Type B pancreatic cell (in vitro differentiated cells): Measurements from ENCODE around the gene ITGA2. TPM values are rescaled to one million over a fixed set of nuclear protein-coding genes. Genes with fewer than 3 reads are reported as not detected.

Experiments
- DNase-seq: peaks from one replicate; pipeline ENCODE4 v3.0.0; 2021; ENCODE audit warnings: mixed read lengths; ENCODE audit not compliant: unreplicated experiment; ENCODE audit errors: extremely low spot score
- H3K27ac Mint-ChIP-seq: 2 replicates; pipeline ENCODE4 v1.8.0; 2021; ENCODE audit warnings: mild to moderate bottlenecking, mixed read lengths
- H3K27me3 Mint-ChIP-seq: 2 replicates; pipeline ENCODE4 v1.8.0; 2021; ENCODE audit warnings: mixed read lengths
- H3K36me3 Mint-ChIP-seq: 2 replicates; pipeline ENCODE4 v1.8.0; 2021; ENCODE audit warnings: mixed read lengths
- H3K4me1 Mint-ChIP-seq: one replicate; pipeline ENCODE4 v1.8.0; 2021; ENCODE audit warnings: mixed read lengths; ENCODE audit not compliant: unreplicated experiment
- H3K4me3 Mint-ChIP-seq: 2 replicates; pipeline ENCODE4 v1.8.0; 2021; ENCODE audit warnings: mild to moderate bottlenecking, mixed read lengths
- H3K9me3 Mint-ChIP-seq: 2 replicates; pipeline ENCODE4 v1.8.0; 2021; ENCODE audit warnings: mixed read lengths
- CTCF ChIP-seq: fragments of 200-600 bp; sonication (generic); conservative IDR thresholded peaks from 2 replicates; pipeline ENCODE4 v1.5.0; 2021; ENCODE audit warnings: antibody characterized with exemption, mild to moderate bottlenecking
- total RNA-seq: library from RNA; stranded (reverse); gene quantifications from 2 replicates; pipeline ENCODE4 v1.2.1, GENCODE V29; 2021; ENCODE audit warnings: low replicate concordance

ITGA2 gene
- total RNA-seq, 1 donor from 2014 or later = 9.5 TPM

DNA sequence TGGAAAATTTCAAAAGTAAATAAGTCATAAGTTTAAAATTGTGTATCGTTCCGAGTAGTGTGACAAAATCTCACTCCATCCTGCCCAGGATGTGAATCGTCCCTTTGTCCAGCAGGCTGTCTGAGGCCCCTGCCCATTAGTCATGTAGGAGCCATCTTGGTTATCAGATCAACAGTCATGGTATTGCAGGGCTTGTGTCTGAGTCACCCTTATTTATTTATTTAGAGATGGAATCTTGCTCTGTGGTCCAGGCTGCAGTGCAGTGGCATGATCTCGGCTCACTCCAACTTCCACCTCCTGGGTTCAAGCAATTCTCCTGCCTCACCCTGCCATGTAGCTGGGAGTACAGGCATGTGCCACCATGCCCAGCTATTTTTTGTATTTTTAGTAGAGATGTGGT, 30.2 kb downstream of the ITGA2 start:
- Mint-ChIP-seq H3K9me3 (no peaks in the 10 kb centered on the region), H3K4me3 (no peak overlapping the region), H3K36me3 (no peaks in the 10 kb centered on the region), H3K4me1 (no peaks in the 10 kb centered on the region), H3K27ac (no peak overlapping the region), H3K27me3 (no peaks in the 10 kb centered on the region)
- DNase-seq = no peak
- no peak for TF ChIP-seq CTCF

DNA sequence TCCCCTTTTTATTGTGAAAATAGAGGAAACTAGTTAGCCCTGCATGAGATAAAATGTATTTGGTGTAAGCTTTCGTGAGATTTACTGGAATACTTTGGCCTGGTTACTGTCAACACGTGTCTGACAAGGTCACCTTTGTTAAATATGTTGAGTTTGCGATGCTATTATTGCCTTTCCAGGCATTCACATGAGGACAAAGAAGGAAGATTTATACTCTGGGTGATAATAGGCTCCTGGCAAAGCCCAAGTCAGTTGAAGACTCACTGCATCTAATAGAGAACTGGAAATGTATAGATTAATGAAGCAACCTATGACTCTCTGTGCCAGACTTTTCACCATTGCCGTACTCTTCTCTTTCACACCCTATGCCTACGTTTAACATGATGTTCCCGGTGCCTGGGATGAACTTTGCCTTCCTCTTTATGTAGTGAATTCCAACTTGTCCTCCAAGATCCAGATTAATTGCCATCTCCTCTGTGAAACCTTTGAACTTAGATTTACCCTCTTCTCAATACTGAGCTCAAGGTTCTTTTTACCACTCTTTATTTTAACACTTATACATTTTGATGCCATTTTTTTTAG, 33.9 kb downstream of the ITGA2 start:
- H3K4me1 Mint-ChIP-seq = no peaks in the 10 kb centered on the region
- no peaks in the 10 kb centered on the region for H3K36me3 Mint-ChIP-seq
- no peak overlapping the region for H3K4me3 Mint-ChIP-seq
- no peaks in the 10 kb centered on the region for H3K27me3 Mint-ChIP-seq
- TF ChIP-seq CTCF = no peak
- no peak overlapping the region for H3K27ac Mint-ChIP-seq
- no peak for DNase-seq
- no peaks in the 10 kb centered on the region for H3K9me3 Mint-ChIP-seq

GRCh38 chr5:53023969-53024368, 34.8 kb downstream of the ITGA2 start:
- no peak for TF ChIP-seq CTCF
- no peaks in the 10 kb centered on the region for H3K36me3 Mint-ChIP-seq
- H3K4me3 Mint-ChIP-seq = no peak overlapping the region
- no peak overlapping the region for H3K27ac Mint-ChIP-seq
- no peak for DNase-seq
- H3K4me1 Mint-ChIP-seq = no peaks in the 10 kb centered on the region
- H3K27me3 Mint-ChIP-seq = no peaks in the 10 kb centered on the region
- H3K9me3 Mint-ChIP-seq = no peaks in the 10 kb centered on the region

DNA sequence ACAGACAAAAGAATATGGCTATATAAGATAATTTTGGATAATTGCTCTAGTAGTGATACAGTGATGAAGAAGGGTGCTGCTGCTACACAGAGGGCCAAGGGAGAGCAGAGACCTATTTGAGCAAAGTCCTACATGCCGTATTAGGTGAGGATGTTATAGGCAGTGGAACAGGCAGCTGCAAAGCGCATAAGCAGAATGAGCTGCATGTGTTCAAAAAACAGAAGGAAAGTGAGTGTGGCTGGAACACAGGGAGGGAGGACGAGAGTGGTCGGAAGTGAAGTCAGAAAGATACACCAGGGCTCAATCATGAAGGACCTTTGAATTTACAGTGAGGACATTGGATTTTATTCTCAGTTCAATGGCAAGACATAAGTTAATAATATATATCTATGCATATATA, 35.4 kb downstream of the ITGA2 start:
- TF ChIP-seq CTCF = no peak
- H3K27ac Mint-ChIP-seq = no peak overlapping the region
- no peaks in the 10 kb centered on the region for H3K9me3 Mint-ChIP-seq
- H3K27me3 Mint-ChIP-seq = no peaks in the 10 kb centered on the region
- H3K4me1 Mint-ChIP-seq = no peaks in the 10 kb centered on the region
- no peaks in the 10 kb centered on the region for H3K36me3 Mint-ChIP-seq
- no peak overlapping the region for H3K4me3 Mint-ChIP-seq
- DNase-seq = no peak

DNA sequence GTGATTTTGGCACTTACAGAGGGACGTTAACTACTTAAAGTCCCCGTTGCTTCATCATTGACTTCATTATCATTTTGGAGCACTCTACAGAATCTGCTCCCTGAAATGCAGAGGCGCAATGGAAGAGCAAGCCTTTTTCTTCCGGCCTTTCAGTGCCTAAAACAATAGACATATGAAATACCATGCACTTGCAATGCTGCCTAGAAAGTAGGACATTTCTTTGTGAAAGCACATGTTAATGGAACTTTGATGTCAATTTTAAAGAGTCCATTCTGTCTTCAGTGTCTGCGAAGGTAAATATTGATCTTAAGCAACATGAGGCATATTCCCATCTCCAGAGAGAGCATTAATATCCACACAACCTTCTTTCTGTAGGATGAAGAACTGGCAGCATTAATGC, 36.3 kb downstream of the ITGA2 start:
- no peaks in the 10 kb centered on the region for H3K27me3 Mint-ChIP-seq
- H3K9me3 Mint-ChIP-seq = no peaks in the 10 kb centered on the region
- no peak for DNase-seq
- TF ChIP-seq CTCF = no peak
- H3K4me1 Mint-ChIP-seq = peaks cover 3% of the 10 kb centered on the region
- H3K4me3 Mint-ChIP-seq = no peak overlapping the region
- H3K27ac Mint-ChIP-seq = no peak overlapping the region
- no peaks in the 10 kb centered on the region for H3K36me3 Mint-ChIP-seq

GRCh38 chr5:53027913-53028312, 38.8 kb downstream of the ITGA2 start:
- Mint-ChIP-seq H3K36me3 (no peaks in the 10 kb centered on the region), H3K27me3 (no peaks in the 10 kb centered on the region)
- DNase-seq = no peak

More at GRCh38 chr5:53027913-53028312, 38.8 kb downstream of the ITGA2 start:
- Mint-ChIP-seq H3K27ac (no peak overlapping the region), H3K9me3 (no peaks in the 10 kb centered on the region), H3K4me1 (peaks cover 17% of the 10 kb centered on the region), H3K4me3 (no peak overlapping the region)
- no peak for TF ChIP-seq CTCF
